Measurements from ENCODE around the gene MINDY4.

MINDY4 gene

DNA sequence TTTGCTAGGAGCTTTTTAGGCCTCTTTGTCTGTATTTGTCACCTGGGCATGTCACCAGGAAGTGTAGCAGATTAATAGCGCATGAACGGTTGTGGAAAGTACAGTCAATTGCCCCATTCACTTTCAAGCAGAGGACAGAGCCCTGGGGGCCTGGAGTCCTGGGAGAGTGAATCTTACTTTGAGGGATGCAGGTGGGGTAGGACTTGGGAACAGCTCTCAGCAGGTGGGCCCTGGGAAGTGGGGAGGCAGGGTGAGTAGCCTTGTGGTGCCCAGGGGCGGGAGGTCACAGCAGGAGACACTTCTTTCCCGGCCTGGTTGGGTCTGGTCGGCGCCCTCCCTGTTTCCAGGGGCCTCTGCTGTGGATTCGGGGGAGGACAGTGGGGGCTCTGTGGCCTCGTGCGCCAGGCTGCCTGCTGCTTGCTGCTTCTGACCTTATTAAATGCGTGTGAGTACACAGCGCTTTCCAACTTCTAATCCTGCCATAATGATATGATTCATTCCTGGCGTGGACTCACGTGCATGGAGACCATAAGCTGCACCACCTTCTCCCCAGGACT lies 88.8 kb downstream of the MINDY4 start:
- DNase-seq = no peak

DNA sequence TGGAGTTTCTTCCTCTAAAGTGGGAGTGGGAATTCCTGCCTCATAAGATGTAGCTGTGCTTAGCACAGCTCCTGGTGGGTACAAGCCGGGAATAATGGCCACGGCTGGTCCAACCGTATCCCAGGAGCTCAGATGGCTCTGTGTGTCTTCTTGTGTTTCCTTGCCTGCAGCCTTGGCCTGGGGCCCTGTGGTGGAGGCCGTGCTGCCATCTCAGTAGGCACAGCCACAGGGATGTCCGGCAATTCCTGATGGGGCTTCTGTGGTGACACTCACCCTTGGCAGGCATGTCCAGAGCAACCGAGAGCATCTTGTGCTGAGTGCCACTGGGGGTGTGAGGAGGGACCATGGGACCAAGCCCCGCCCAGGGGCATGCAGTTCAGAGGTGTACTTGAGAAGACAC lies 90.4 kb downstream of the MINDY4 start:
- no peak for DNase-seq

DNA sequence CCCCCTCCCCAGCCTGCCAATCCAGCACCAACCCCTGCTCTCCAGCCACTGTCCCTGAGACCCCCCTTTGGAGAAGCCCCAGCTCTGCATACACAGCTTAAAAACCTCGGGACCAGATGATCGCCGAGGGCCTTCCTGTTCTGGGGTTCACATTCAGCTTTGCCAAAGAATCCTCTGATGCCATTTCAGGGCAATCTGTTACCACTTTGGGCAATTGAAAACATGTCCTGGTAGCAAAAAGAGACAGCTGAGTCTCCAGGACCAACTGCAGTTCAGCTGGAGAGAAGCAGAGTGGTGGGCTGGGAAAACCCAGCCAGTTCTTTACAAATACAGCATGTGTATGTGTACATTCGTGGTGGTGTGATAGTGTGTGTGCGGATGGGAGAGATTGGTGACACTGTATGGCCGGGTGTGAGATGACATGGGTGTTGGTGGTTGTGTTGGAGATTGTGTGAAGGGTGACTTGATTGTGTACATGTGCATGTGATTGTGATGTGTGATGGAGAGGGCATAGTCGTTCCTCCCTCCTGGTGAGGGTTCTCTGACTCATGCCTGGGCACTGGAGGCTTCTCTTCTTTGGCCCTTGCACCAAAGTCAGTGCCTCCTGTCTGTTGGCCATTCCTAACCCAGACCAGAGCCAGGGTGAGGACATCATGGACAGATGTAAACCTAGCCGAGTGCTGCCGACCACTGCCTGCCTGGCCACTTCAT lies 91.9 kb downstream of the MINDY4 start:
- no peak for DNase-seq

DNA sequence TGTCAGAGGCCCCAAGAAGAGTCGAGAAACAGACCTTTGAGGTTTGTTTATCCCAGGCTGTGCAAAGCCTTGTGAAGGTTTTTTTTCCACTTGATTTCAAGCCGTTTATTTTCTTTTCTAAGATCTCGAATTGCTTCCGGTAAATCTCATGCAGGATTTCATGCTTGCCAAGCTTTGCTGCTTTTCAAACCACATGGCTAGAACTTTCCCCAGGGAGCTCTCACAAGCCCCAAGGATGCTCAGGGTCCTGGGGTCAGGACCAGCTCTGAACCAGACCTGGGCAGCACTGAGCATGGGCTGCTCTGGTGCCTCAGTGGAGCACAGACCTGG lies 92.5 kb downstream of the MINDY4 start:
- no peak for DNase-seq

DNA sequence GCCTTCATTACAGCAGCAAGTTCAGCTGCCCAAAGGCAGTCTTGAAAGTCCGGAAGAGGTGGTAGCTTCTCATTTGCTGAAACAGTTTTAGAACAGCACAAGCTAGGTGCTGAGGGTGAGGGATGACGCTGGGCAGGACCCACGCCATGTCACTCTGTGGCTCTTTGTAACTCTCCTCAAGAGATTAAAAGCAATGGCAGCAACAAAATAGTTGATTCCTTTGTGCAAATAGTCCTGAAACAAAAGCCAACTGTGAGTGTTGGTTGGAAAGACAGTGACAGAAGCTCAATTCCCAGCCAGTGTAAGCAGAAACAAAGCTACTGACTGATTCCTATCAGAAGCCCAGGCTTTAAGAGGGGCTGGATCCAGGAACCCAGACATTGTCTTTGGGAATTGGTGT lies 92.9 kb downstream of the MINDY4 start:
- no peak for DNase-seq

- DNase-seq = no peak
Observed at GRCh38 chr7:30865076-30865475, 93.9 kb downstream of the MINDY4 start.

DNA sequence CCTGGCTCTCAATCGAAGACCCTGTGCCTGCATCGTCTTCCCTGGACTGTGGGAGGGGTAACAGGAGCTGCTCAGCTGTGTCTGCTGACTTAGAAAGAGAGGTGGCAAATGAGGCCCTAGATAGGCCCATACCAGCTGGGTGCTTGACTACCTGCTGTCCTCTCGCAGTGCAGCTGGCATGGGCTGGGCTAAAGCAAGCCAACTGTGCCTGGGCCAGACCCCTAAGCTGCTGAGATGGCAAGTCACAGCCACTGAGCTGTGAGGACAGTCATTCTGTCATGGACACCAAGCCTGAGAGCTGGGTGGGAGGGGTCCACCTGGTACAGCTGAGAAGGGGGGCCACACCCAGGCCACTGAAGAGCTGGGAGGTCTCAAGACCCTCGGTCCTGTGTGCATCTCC lies 94.6 kb downstream of the MINDY4 start:
- DNase-seq = no peak

- no peak for DNase-seq
Observed at GRCh38 chr7:30866939-30867338, 95.7 kb downstream of the MINDY4 start.

GRCh38 chr7:30867483-30867882 lies 96.3 kb downstream of the MINDY4 start:
- DNase-seq = no peak

GRCh38 chr7:30869794-30870611 lies 98.8 kb downstream of the MINDY4 start:
- DNase-seq = no peak

DNA sequence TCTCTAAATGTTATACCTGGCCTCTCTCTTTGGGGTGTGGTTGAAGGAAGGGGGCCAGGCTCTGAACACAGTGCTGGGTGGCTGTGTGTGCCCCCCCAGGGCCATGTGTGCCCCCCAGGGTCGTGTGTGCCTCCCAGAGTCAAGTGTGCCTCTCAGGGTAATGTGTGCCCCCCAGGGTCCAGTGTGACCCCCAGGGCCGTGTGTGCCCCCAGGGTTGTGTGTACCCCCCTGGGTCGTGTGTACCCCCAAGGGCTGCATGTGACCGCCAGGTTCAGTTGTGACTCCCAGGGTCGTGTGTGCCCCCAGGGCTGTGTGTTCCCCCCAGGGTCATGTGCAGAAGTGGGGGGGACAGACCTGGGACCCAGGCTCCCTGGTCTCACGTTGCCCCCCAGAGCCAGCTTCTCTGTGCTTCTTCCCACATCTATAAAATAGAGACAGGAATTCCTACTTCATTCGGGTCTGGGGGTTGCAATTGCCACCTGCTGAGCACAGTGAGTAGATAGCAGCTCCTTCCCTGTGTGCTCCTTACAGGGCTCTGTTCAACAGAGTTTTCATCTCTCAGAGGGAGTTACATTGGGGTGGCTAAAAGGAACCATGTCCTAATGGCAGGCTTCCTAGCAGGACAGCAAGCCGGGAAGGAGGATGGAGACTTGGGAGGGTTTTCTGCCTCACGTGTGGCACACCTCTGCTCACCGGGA lies 99.8 kb downstream of the MINDY4 start:
- no peak for DNase-seq

- no peak for DNase-seq
Observed at GRCh38 chr7:30871655-30872054, 100.4 kb downstream of the MINDY4 start.

GRCh38 chr7:30873207-30873606 lies 102.0 kb downstream of the MINDY4 start:
- DNase-seq = no peak

DNA sequence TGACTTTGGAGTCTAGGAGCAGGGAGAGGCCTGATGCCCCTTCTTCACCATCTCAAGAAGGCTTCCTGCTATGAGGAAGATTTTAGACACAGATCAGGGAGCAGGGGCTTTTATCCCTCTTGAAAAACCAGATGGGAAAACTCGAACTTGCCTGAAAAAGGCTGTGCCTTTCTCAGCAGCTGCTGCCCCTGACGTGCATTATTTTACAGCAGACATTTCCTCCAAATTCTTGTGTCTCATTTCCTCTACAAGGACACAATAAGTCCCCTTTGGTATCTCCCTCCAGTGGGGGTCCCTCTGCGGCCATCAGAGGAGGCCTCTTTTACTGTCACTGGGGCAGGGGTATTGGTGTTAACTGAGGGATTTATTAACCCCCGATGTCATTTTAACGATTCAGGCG lies 102.4 kb downstream of the MINDY4 start:
- DNase-seq = no peak

DNA sequence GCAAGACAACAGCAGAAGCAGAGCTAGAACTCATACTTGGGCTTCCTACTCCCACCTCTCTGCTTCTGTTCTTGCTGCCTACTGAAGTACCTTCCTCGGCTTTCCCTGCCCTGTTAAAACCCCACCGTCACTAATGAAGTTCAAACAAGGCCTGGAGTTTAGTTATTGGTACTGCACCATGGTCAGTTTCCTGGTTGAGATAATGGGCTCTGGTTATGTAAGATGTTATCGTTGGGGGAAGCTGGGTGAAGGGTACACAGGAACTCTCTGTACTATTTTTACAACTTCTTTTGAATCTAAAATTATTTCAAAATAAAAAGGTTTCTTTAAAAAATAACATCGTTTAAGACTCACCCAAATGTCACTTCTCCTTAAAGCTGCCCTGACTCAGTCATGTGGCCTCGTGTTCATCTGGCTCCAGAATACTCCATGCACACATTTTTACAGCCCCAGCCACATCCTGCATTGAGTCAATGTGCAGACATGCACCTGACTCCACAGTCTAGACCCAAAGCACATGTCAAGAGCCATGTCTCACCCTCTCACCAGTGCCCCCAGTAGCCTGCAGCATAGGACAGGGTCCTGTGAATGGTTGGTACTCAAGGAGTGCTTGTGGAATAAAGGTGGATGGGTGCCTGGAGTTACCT lies 103.6 kb downstream of the MINDY4 start:
- DNase-seq = no peak

- no peak for DNase-seq
Observed at GRCh38 chr7:30877015-30877769, 106.0 kb downstream of the MINDY4 start.

GRCh38 chr7:30877993-30878392 lies 106.8 kb downstream of the MINDY4 start:
- no peak for DNase-seq

GRCh38 chr7:30879139-30880124 lies 108.2 kb downstream of the MINDY4 start:
- no peak for DNase-seq

DNA sequence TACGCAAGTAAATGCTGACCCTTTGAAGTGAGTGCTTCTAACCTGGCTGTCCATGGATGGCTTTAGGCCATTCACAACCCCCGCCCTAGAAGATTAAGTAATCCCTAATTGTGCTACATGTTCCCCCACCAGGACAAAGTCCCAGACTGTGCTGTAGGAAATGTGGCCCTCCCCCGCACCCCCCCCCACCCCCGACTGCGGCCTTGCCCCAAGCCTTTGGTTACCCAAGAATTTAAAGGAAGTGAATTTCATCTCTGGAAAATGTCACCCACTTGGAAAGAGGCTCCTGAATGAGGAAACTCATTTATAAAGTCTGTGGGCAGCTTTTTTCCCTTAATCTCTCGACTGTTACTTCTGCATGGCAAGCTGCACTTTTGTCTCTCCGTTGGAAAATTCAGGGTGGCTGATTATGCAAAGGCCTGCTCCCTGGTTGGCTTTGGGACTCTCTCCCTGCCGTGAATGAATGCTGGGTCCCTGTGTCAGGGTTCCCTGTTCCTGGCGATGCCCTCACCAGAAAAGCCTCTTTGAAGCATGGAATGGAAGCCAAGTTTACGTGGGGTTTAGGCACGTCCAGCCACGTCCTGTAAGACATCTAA lies 109.0 kb downstream of the MINDY4 start:
- no peak for DNase-seq

GRCh38 chr7:30880941-30881340 lies 109.7 kb downstream of the MINDY4 start:
- no peak for DNase-seq

DNA sequence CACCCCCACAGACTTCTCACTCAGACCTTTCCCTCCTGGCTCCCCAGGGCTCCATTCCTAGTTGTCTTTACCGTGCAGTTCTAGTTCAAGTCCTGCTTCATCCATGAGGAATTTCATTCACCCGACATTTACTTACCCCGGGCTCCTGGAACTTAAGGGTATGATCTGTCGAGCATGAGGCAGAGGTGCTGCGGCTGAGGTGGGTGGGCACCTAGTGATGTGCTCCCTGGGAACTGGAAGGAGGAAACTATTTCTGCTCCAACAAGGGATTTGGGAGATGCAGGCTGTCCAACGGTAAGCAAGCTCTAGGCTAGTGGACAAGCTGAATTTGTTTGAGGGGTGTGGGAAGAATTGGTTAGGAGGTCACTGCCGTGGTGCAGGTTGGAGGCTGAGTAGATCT lies 110.2 kb downstream of the MINDY4 start:
- DNase-seq = no peak

Data from activated CD4-positive, alpha-beta T cell treated with anti-CD3 and anti-CD28 coated beads for 48 hours (primary cell).